NCI-H1048 (cell line): ENCODE results near the gene TUB.

Experiments
- DNase-seq: peaks from one replicate; lab custom pipeline; 2025; lab: John Stamatoyannopoulos, UW

TUB gene

DNA sequence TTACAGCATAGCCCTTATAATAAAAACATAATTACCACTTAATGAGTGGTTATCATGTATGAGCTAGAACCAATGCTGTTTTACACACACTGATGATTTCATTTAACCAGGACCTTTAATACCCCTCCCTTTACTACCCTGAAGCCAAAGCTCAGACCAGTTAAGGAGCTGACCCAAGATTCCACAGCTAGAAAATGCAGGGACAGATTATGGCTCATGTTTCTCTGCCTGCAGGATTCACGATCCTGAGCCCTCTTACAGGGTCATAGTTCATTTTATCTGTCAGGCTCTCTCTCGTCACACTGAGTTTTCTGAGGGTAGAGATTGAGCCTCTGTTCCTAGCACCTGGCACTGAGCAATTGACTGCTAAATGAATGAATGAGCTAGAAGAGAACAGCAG is 27.4 kb downstream of the TUB start:
- no peak for DNase-seq

DNA sequence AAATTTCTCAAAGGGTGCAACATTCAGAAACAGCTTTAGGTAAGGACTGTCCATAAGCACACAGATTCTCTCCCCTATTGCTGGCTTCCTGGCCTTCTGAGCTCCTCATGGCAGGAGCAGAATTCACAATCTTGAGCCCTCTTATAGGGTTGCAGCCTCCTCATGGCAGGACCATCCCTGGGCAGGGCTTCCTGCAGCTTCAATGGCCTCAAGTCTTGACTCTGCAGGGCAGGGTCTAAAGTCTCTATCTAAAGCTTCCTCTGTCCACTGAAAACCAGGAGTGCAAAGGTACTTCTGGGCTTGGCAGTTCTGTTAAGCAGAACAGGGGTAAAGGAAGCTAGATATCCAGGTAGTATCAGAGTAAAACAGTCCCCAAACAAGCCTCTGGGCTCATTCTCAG is 28.7 kb downstream of the TUB start:
- DNase-seq = no peak

DNA sequence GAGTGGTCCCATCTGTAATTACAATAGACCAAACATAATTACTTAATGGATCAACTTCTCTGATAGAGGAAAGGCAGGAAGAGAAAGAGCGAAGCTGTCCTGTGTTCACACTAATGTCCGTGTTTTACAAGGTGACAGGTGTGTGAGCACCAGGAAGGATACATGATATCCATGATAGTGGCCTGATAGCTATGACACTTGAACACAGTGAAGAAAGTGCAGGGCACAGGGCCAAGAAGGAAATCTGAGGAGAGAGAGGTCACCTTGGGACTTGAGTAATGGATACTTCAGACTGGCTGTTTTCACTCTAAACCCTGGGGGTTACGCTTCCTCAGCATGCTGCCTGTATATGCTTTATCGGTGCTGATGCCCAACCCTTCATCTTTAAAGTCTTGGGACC is 29.4 kb downstream of the TUB start:
- DNase-seq = no peak

DNA sequence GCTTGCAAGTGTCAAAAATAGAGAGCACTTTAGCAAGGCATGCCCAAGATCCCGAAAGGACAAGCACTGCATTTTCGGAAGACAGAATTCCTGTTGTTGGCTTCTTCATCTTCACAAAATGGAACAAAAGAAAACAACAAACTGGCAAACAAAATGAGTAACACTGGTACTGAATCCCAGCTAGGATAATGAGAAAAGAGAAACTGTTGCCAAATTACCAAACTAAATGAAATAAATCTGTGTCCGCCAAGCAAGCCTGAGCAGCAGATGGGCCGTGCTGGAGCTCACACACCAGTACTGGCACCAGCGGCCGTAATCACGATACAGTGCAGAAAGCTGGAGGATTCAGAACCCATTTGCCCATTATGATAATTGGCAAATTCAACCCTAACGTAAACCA is 30.6 kb downstream of the TUB start:
- no peak for DNase-seq

DNA sequence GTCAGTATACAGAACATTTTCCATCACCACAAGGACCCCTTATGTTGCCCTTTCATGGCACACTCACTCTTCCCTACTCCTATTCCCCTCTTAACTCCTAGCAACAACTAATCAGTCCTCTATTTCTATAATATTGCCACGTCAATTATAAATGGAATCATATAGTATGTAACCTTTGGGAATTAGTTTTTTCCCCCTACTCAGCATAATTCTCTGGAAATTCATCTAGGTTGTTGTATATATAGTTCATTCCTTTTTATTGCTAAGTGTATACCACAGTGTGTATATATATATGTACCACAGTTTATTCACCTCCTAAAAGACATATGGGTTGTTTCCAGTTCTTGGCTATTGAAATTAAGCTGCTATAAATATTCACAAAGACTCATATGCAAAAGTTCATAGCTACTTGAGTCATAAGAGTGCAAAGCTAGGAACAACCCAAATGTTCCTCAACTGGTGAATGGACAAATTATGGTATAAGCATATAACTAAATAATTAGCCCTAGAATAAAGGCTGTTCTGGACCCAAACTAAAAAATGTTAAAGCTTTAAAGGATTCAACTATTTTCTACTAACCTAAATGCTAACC is 41.3 kb downstream of the TUB start:
- DNase-seq = no peak

DNA sequence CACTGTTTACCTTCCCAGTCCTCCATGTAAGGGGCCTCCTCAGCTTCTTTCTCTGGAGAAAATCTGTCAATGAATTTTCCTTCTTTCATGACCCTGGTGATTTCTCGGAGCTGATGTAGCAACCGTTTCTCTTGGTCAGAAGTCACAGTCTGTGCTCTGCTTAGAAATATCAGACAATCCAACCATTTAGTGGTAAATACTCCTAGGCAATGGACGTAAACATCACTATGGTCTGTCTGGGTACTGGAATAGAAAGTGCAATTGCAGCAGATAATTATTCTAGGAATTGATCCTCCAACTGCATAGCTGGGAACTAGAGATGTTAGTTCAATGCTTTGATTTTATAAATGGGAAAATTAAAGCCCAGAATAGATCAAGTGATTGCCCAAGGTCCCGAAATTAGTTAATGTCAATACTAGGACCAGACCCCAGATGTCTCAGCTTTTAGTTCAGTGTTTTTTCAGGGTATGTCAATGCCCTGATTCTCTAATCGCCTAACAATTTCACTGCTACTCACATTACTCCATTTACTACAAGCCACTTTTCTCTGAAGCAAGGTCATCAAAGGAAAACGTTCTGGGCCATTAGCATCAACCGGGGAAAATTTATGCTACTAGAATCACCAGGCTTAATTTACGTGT is 45.8 kb downstream of the TUB start:
- DNase-seq = no peak

DNA sequence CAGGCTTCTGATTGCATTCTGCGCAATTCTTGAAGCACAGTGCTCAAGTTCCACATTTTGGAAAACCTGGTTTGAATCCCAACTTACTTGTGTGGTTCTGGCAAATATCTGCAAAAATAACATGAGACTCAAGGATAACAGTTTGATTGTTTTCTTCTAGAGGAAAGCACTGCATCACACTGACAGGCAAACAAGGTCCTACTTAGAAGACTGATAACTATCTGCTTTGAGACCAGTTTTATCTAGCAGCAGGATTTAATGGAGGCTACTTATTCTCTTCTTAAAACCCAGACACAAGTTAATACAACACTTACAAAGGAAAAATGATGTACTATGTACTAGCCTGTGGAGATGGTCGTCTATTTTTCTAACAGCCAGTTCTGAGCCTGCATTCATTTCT is 46.4 kb downstream of the TUB start:
- no peak for DNase-seq

DNA sequence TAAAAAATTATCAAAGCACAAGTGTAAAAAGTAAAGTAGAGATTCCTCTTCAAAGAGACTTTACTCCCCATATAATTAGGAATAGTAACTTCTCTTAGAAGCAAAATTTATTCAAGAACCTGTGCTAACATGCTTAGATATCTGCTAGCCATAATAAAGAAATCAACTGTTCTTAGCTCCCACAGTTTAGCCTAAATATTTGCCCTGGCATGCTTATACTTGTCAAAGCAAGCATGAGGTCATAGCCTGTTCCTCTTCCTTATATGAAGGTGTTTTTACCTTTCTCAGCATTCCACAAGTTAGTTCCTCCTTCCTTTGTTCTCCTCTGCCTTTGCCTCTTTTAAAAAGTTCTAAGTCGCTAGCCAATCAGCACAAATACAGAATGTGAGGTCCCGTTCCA is 57.5 kb downstream of the TUB start:
- DNase-seq = no peak

DNA sequence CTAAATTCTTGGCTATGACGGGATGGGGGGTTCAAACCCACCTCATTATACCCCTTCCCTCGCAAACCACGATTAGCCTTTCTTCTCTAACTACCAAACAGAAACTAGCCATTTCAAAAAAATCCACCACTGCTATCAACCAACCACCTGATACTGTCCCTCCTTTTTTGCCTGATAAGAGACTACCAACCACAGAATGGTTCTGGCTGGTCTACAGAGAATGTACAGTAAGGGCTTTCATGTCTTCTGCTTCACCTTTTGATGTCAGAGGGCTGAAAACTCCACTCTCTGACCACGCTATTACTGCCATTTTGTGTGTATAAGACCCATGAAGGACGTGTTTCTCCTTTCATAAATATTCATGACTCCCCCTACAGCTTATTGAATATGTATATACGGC is 68.7 kb downstream of the TUB start:
- no peak for DNase-seq
